ENCODE measurements around the gene BAG2. TPM values are rescaled to one million over a fixed set of nuclear protein-coding genes. Genes with fewer than 3 reads are reported as not detected.
A peak's percentile ranks its signal among the peaks of the same experiment; 100 is the strongest.

Gene BAG2
- total and polyA plus RNA-seq, 10 of the 15 experiments (the other 5 are each of a cell fraction or from before 2014, with no cell fraction given): 7.7 to 17.6 (median 9.6) TPM

DNA sequence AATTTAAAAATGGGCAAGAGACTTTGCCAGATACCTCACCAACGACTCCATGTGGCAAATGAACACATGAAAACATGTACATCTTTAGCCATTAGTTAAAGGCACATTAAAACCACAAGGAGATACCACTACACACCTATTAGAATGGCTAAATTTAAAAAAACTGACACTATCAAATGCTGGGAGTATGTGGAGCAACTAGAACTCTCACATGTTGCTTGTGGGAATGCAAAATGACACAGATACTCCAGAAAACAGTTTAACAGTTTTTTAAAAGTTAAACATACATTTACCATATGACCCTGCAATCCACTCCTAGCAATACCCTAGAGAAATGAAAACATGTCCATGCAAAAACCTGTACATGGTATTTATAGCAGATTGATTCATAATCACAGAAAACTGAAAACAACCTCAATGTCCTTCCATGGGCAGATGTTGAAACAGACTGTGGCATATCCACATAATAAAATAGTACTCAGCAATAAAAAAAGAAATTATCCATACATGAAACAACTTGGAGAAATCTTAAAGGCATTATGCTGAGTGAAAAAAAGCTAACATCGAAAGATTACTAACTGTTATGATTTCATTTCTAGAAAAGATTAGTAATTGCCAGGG is 48.1 kb downstream of the BAG2 start:
- Histone ChIP-seq H3K4me1 (ENCODE audit: control insufficient read depth, insufficient read depth, low read length) (no peaks in the 10 kb centered on the region), H3K79me2 (ENCODE audit: control insufficient read depth, insufficient read depth, low read length) (peaks cover 7% of the 10 kb centered on the region), H3K9me3 (replicated peaks; ENCODE audit: control insufficient read depth, insufficient read depth, low read length) (peaks cover 3% of the 10 kb centered on the region; the same call in 1 of the 3 replicates), H3K27me3 (replicated peaks in 1 of 2; ENCODE audit: control insufficient read depth in 2 of 2, insufficient read depth in 2 of 2, low read length in 1 of 2) (no peaks in the 10 kb centered on the region), H3K36me3 (ENCODE audit: control insufficient read depth in 2 of 2, insufficient read depth in 2 of 2, low read length in 1 of 2) (no peaks in the 10 kb centered on the region), H3K9ac (ENCODE audit: control insufficient read depth, insufficient read depth, low read length) (no peak overlapping the region), H3K27ac (ENCODE audit: control insufficient read depth, insufficient read depth) (no peak overlapping the region), H3K4me3 (peak overlapping the region; percentile 37; the same call in 1 of the 2 replicates), H3K4me2 (ENCODE audit: control insufficient read depth, insufficient read depth) (no peak overlapping the region), H4K20me1 (ENCODE audit: control insufficient read depth, insufficient read depth) (no peaks in the 10 kb centered on the region), H2AFZ (ENCODE audit: control insufficient read depth, low read depth, low read length) (no peak overlapping the region)
- WGBS (ENCODE audit: insufficient coverage, insufficient replicate concordance, low lambda C conversion rate, missing lambda C conversion rate): 67% methylated on average over 2 of the region's 2 CpGs
- BruUV-seq (replicated peaks): no TSS peak
- CTCF ChIA-PET: interaction anchor here (1.1 kb wide), 1 partner anchor 13 kb away, joined by 4 read pairs; no protein-coding TSS in a partner anchor
- no peak for DNase-seq (ENCODE audit: low read depth, low spot score)
- SMC1A ChIA-PET (ENCODE audit: uncharacterized antibody, unreplicated experiment): no interaction called here
- POLR2A ChIA-PET: interaction anchor here (1.1 kb wide), 1 partner anchor 48 kb away, joined by 3 read pairs; the partner anchor contains the start of gene BAG2
- FAIRE-seq: no peak
- no peak for ATAC-seq
- RAD21 ChIA-PET (ENCODE audit: unreplicated experiment): interaction anchor here (1.0 kb wide), 1 partner anchor 16 kb away, joined by 6 read pairs; no protein-coding TSS in a partner anchor
- intact Hi-C loops (cut with micrococcal nuclease; ENCODE audit: unreplicated experiment) (loop anchor here (2.0 kb wide), 1 partner anchor 97 kb away; the partner anchor contains the start of gene PRIM2), in situ Hi-C loops (cut with MboI) (no loop called here)
- TF ChIP-seq, protein P1, sequence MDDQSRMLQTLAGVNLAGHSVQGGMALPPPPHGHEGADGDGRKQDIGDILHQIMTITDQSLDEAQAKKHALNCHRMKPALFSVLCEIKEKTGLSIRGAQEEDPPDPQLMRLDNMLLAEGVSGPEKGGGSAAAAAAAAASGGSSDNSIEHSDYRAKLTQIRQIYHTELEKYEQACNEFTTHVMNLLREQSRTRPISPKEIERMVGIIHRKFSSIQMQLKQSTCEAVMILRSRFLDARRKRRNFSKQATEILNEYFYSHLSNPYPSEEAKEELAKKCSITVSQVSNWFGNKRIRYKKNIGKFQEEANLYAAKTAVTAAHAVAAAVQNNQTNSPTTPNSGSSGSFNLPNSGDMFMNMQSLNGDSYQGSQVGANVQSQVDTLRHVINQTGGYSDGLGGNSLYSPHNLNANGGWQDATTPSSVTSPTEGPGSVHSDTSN (IDR thresholded peaks at IDR 0.05; ENCODE audit: insufficient replicate concordance, low read depth, low read length): no peak
- TF ChIP-seq WRNIP1 (IDR thresholded peaks at IDR 0.05; ENCODE audit: borderline replicate concordance, low read depth, low read length) (no peak), ZNF207 (IDR thresholded peaks at IDR 0.05; ENCODE audit: borderline replicate concordance) (no peak), RBBP5 (conservative IDR thresholded peaks at IDR 0.05) (no peak), CHD2 (IDR thresholded peaks at IDR 0.05; ENCODE audit: borderline replicate concordance, low read depth, low read length) (no peak), NR2C1 (IDR thresholded peaks at IDR 0.05) (no peak), CBX3 (IDR thresholded peaks at IDR 0.05; ENCODE audit: borderline replicate concordance, low read depth) (no peak), BMI1 (IDR thresholded peaks at IDR 0.05; ENCODE audit: borderline replicate concordance) (no peak), MEF2B (IDR thresholded peaks at IDR 0.05; ENCODE audit: partially characterized antibody, poor library complexity, severe bottlenecking) (no peak), IRF4 (IDR thresholded peaks at IDR 0.05; ENCODE audit: low read depth, low read length) (no peak), CHD4 (IDR thresholded peaks at IDR 0.05) (no peak), CREB1 (IDR thresholded peaks at IDR 0.05; ENCODE audit: low read depth) (no peak)
- TF ChIP-seq, protein P2, sequence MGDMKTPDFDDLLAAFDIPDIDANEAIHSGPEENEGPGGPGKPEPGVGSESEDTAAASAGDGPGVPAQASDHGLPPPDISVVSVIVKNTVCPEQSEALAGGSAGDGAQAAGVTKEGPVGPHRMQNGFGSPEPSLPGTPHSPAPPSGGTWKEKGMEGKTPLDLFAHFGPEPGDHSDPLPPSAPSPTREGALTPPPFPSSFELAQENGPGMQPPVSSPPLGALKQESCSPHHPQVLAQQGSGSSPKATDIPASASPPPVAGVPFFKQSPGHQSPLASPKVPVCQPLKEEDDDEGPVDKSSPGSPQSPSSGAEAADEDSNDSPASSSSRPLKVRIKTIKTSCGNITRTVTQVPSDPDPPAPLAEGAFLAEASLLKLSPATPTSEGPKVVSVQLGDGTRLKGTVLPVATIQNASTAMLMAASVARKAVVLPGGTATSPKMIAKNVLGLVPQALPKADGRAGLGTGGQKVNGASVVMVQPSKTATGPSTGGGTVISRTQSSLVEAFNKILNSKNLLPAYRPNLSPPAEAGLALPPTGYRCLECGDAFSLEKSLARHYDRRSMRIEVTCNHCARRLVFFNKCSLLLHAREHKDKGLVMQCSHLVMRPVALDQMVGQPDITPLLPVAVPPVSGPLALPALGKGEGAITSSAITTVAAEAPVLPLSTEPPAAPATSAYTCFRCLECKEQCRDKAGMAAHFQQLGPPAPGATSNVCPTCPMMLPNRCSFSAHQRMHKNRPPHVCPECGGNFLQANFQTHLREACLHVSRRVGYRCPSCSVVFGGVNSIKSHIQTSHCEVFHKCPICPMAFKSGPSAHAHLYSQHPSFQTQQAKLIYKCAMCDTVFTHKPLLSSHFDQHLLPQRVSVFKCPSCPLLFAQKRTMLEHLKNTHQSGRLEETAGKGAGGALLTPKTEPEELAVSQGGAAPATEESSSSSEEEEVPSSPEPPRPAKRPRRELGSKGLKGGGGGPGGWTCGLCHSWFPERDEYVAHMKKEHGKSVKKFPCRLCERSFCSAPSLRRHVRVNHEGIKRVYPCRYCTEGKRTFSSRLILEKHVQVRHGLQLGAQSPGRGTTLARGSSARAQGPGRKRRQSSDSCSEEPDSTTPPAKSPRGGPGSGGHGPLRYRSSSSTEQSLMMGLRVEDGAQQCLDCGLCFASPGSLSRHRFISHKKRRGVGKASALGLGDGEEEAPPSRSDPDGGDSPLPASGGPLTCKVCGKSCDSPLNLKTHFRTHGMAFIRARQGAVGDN (IDR thresholded peaks at IDR 0.05): no peak
- TF ChIP-seq, protein P3, sequence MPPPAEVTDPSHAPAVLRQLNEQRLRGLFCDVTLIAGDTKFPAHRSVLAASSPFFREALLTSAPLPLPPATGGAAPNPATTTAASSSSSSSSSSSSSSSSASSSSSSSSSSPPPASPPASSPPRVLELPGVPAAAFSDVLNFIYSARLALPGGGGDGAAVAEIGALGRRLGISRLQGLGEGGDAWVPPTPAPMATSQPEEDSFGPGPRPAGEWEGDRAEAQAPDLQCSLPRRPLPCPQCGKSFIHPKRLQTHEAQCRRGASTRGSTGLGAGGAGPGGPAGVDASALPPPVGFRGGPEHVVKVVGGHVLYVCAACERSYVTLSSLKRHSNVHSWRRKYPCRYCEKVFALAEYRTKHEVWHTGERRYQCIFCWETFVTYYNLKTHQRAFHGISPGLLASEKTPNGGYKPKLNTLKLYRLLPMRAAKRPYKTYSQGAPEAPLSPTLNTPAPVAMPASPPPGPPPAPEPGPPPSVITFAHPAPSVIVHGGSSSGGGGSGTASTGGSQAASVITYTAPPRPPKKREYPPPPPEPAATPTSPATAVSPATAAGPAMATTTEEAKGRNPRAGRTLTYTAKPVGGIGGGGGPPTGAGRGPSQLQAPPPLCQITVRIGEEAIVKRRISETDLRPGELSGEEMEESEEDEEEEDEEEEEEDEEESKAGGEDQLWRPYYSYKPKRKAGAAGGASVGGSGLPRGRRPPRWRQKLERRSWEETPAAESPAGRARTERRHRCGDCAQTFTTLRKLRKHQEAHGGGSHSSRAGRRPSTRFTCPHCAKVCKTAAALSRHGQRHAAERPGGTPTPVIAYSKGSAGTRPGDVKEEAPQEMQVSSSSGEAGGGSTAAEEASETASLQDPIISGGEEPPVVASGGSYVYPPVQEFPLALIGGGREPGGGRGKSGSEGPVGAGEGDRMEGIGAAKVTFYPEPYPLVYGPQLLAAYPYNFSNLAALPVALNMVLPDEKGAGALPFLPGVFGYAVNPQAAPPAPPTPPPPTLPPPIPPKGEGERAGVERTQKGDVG (CRISPR knock-in tag; IDR thresholded peaks at IDR 0.05): no peak

Measured in GM12878 (cell line).